Measurements from ENCODE around the gene DRC7.

Gene DRC7

GRCh38 chr16:57676553-57677085, 18.0 kb upstream of the DRC7 start:
- no peak overlapping the region for H3K27ac ChIP-seq
- H3K27me3 ChIP-seq = peaks cover 0 to 19% of the 10 kb centered on the region in 2 donors
- H3K4me3 ChIP-seq = no peak overlapping the region
- H3K9me3 ChIP-seq = no peaks in the 10 kb centered on the region
- no peak for TF ChIP-seq CTCF (IDR thresholded peaks at IDR 0.05)
- no peaks in the 10 kb centered on the region for H3K36me3 ChIP-seq
- no peak for DNase-seq
- no peaks in the 10 kb centered on the region for H3K4me1 ChIP-seq
- intact Hi-C loops (cut with DNase I; ENCODE audit: low total_unique reads) = no loop called here

GRCh38 chr16:57677622-57678369, 16.8 kb upstream of the DRC7 start:
- Histone ChIP-seq H3K27ac (no peak overlapping the region), H3K36me3 (no peaks in the 10 kb centered on the region), H3K4me3 (no peak overlapping the region), H3K27me3 (peaks cover 0 to 25% of the 10 kb centered on the region in 2 donors), H3K4me1 (no peaks in the 10 kb centered on the region), H3K9me3 (no peaks in the 10 kb centered on the region)
- no peak for TF ChIP-seq CTCF (IDR thresholded peaks at IDR 0.05)
- DNase-seq = no peak
- intact Hi-C loops (cut with DNase I; ENCODE audit: low total_unique reads) = no loop called here

- DNase-seq = no peak
- intact Hi-C loops (cut with DNase I; ENCODE audit: low total_unique reads) = no loop called here
- Histone ChIP-seq H3K9me3 (no peaks in the 10 kb centered on the region), H3K27me3 (peaks cover 0 to 19% of the 10 kb centered on the region in 2 donors), H3K27ac (no peak overlapping the region), H3K36me3 (no peaks in the 10 kb centered on the region), H3K4me1 (no peaks in the 10 kb centered on the region), H3K4me3 (no peak overlapping the region)
- no peak for TF ChIP-seq CTCF (IDR thresholded peaks at IDR 0.05)
Observed at GRCh38 chr16:57679016-57679415, 15.6 kb upstream of the DRC7 start.

GRCh38 chr16:57679767-57680482, 14.7 kb upstream of the DRC7 start:
- no peaks in the 10 kb centered on the region for H3K9me3 ChIP-seq
- TF ChIP-seq CTCF (IDR thresholded peaks at IDR 0.05) = no peak
- no peaks in the 10 kb centered on the region for H3K36me3 ChIP-seq
- no peak overlapping the region for H3K27ac ChIP-seq
- no peak for DNase-seq
- H3K4me3 ChIP-seq = no peak overlapping the region
- H3K27me3 ChIP-seq = peaks cover 0 to 19% of the 10 kb centered on the region in 2 donors
- intact Hi-C loops (cut with DNase I; ENCODE audit: low total_unique reads) = no loop called here
- no peaks in the 10 kb centered on the region for H3K4me1 ChIP-seq

GRCh38 chr16:57680842-57681375, 13.7 kb upstream of the DRC7 start:
- Histone ChIP-seq H3K27me3 (peaks cover 0 to 19% of the 10 kb centered on the region in 2 donors), H3K4me3 (no peak overlapping the region), H3K4me1 (no peaks in the 10 kb centered on the region), H3K36me3 (no peaks in the 10 kb centered on the region), H3K9me3 (no peaks in the 10 kb centered on the region), H3K27ac (no peak overlapping the region)
- no peak for DNase-seq
- intact Hi-C loops (cut with DNase I; ENCODE audit: low total_unique reads) = no loop called here
- no peak for TF ChIP-seq CTCF (IDR thresholded peaks at IDR 0.05)
